ENCODE results near the gene SLC6A16. TPM values are rescaled to one million over a fixed set of nuclear protein-coding genes. Genes with fewer than 3 reads are reported as not detected.
"Not testable (repeated sequence)": the region's sequence is repeated elsewhere in the genome, so short reads cannot be mapped to it uniquely, and the experiment has no call there.

SLC6A16 gene
- total and polyA plus RNA-seq, 2 experiments from 2014 or later, result 2.8 to 4.0 TPM

- Histone ChIP-seq H3K4me1 (ENCODE audit: low read depth) (no peaks in the 10 kb centered on the region), H3K9me3 (ENCODE audit: low read depth) (no peaks in the 10 kb centered on the region), H3K27ac (no peak overlapping the region), H3K4me3 (no peak overlapping the region), H3K27me3 (no peaks in the 10 kb centered on the region), H3K36me3 (no peaks in the 10 kb centered on the region)
- no peak for DNase-seq (ENCODE audit: low read depth in 1 of 2, low spot score in 1 of 2)
- TF ChIP-seq CTCF (IDR thresholded peaks at IDR 0.05; ENCODE audit: low read depth, low read length), result no peak
These were observed 27.6 kb downstream of the SLC6A16 start for GRCh38 chr19:49297403-49297802.

- no peak overlapping the region for H3K4me3 ChIP-seq
- no peak for DNase-seq (ENCODE audit: low read depth in 1 of 2, low spot score in 1 of 2)
- TF ChIP-seq CTCF (IDR thresholded peaks at IDR 0.05; ENCODE audit: low read depth, low read length), result no peak
- no peaks in the 10 kb centered on the region for H3K4me1 ChIP-seq (ENCODE audit: low read depth)
- no peak overlapping the region for H3K27ac ChIP-seq
- H3K27me3 ChIP-seq, result no peaks in the 10 kb centered on the region
- H3K9me3 ChIP-seq (ENCODE audit: low read depth), result no peaks in the 10 kb centered on the region
- no peaks in the 10 kb centered on the region for H3K36me3 ChIP-seq
These were observed 29.6 kb downstream of the SLC6A16 start for GRCh38 chr19:49295208-49295880.

GRCh38 chr19:49294401-49294800 lies 30.6 kb downstream of the SLC6A16 start:
- Histone ChIP-seq H3K36me3 (no peaks in the 10 kb centered on the region), H3K4me3 (no peak overlapping the region), H3K27me3 (no peaks in the 10 kb centered on the region), H3K27ac (no peak overlapping the region), H3K9me3 (ENCODE audit: low read depth) (no peaks in the 10 kb centered on the region), H3K4me1 (ENCODE audit: low read depth) (no peaks in the 10 kb centered on the region)
- no peak for TF ChIP-seq CTCF (IDR thresholded peaks at IDR 0.05; ENCODE audit: low read depth, low read length)
- no peak for DNase-seq (ENCODE audit: low read depth in 1 of 2, low spot score in 1 of 2)

GRCh38 chr19:49290517-49290916 lies 34.5 kb downstream of the SLC6A16 start:
- H3K36me3 ChIP-seq, result no peaks in the 10 kb centered on the region
- no peak for TF ChIP-seq CTCF (IDR thresholded peaks at IDR 0.05; ENCODE audit: low read depth, low read length)
- no peak for DNase-seq (ENCODE audit: low read depth in 1 of 2, low spot score in 1 of 2)
- H3K27me3 ChIP-seq, result no peaks in the 10 kb centered on the region
- no peak overlapping the region for H3K4me3 ChIP-seq
- no peak overlapping the region for H3K27ac ChIP-seq
- no peaks in the 10 kb centered on the region for H3K4me1 ChIP-seq (ENCODE audit: low read depth)
- no peaks in the 10 kb centered on the region for H3K9me3 ChIP-seq (ENCODE audit: low read depth)

- not testable (repeated sequence) for H3K4me1 ChIP-seq (ENCODE audit: low read depth); H3K4me3 ChIP-seq; DNase-seq (ENCODE audit: low read depth in 1 of 2, low spot score in 1 of 2); H3K27ac ChIP-seq; H3K36me3 ChIP-seq; H3K9me3 ChIP-seq (ENCODE audit: low read depth); H3K27me3 ChIP-seq
These were observed 35.7 kb downstream of the SLC6A16 start for GRCh38 chr19:49289286-49289685.

GRCh38 chr19:49288205-49288604 lies 36.8 kb downstream of the SLC6A16 start:
- H3K9me3 ChIP-seq (ENCODE audit: low read depth); H3K36me3 ChIP-seq; H3K4me1 ChIP-seq (ENCODE audit: low read depth); H3K4me3 ChIP-seq; H3K27ac ChIP-seq; H3K27me3 ChIP-seq; DNase-seq (ENCODE audit: low read depth in 1 of 2, low spot score in 1 of 2): not testable (repeated sequence)

All from cardiac muscle cell (in vitro differentiated cells and primary cell).